K562 (cell line): ENCODE measurements around the gene GALNT18. TPM values are rescaled to one million over a fixed set of nuclear protein-coding genes. Genes with fewer than 3 reads are reported as not detected.

Experiments
- ATAC-seq: fragments of 200-7000 bp; cut with Tn5 transposase; 3 replicates; pipeline ENCODE4 v1.9.1; 2020; ENCODE audit warnings: moderate library complexity
- BruUV-seq: library from RNA; stranded (reverse); fragments of 400-500 nt; replicated peaks from 2 replicates; lab custom pipeline; 2021; lab: Mats Ljungman, UMichigan
- CTCF ChIA-PET: fragments of 300-600 bp; formaldehyde crosslinking; extraction: SDS; loops from one replicate; lab custom pipeline; 2021; ENCODE audit warnings: low intra/inter-chr PET ratio; lab: Yijun Ruan, JAX
- POLR2A ChIA-PET: fragments of 300-600, 350-650 bp; sonication (Branson Sonifier 250); formaldehyde crosslinking; extraction: SDS; loops from one replicate; lab custom pipeline; 2021; ENCODE audit warnings: antibody characterized with exemption, inconsistent platforms; lab: Yijun Ruan, JAX
- DNase-seq, 4 experiments: peaks; one replicate each; pipeline versions ENCODE4 v3.0.0 to v3.0.0-alpha.2; 2011 to 2018; ENCODE audit warnings: low spot score in 3 of 4, mixed read lengths in 3 of 4; ENCODE audit errors: extremely low read depth in 1 of 4
- FAIRE-seq: peaks from 2 replicates; lab custom pipeline; 2011; peaks lifted over from hg19 to GRCh38; lab: Jason Lieb, UNC
- H2AFZ ChIP-seq: 2 replicates; pipeline ENCODE4 v1.6.0; 2011; ENCODE audit warnings: low read depth, low read length, control low read depth, inconsistent platforms
- H3K27ac ChIP-seq: fragments of 200-600 bp; 3 replicates; pipeline ENCODE4 v1.8.0; 2011; ENCODE audit warnings: low read depth, mild to moderate bottlenecking, control low read depth, inconsistent platforms, low read length, moderate library complexity, mixed read lengths; ENCODE audit errors: extremely low read depth
- H3K27me3 ChIP-seq, 2 experiments: fragments of 300-600 bp in 1 of 2; 2 replicates in 1 of 2; 3 replicates in 1 of 2; pipeline versions ENCODE4 v1.6.0 to v1.8.0; 2011; ENCODE audit warnings: inconsistent platforms in 2 of 2, low read length in 2 of 2, mild to moderate bottlenecking in 1 of 2, mixed read lengths in 1 of 2, moderate library complexity in 1 of 2; ENCODE audit not compliant: control insufficient read depth in 2 of 2, insufficient read depth in 2 of 2
- H3K36me3 ChIP-seq: fragments of 300-600 bp; 3 replicates; pipeline ENCODE4 v1.8.0; 2011; ENCODE audit warnings: mild to moderate bottlenecking, low read length, inconsistent platforms; ENCODE audit not compliant: control insufficient read depth, insufficient read depth
- H3K4me1 ChIP-seq, 2 experiments: fragments of 200-600 bp in 1 of 2; replicated peaks in 1 of 2; 2 replicates in 1 of 2; 3 replicates in 1 of 2; pipeline versions ENCODE4 v1.5.1 to v1.8.0; 2011; ENCODE audit warnings: inconsistent platforms in 2 of 2, low read length in 2 of 2, mild to moderate bottlenecking in 1 of 2, mixed read lengths in 1 of 2, moderate library complexity in 1 of 2; ENCODE audit not compliant: control insufficient read depth in 2 of 2, insufficient read depth in 2 of 2
- H3K4me2 ChIP-seq: 2 replicates; pipeline ENCODE4 v1.6.1; 2011; ENCODE audit warnings: low read length, control low read depth, inconsistent platforms, mixed read lengths; ENCODE audit not compliant: insufficient read depth
- H3K4me3 ChIP-seq: fragments of 200-600 bp; sonication (generic), shearing (Covaris generic); 2 replicates; pipeline ENCODE4 v1.5.1; 2016; ENCODE audit warnings: control low read depth, inconsistent platforms
- H3K79me2 ChIP-seq: fragments of 200-600 bp; 3 replicates; pipeline ENCODE4 v1.8.0; 2011; ENCODE audit warnings: low read length, inconsistent platforms; ENCODE audit not compliant: control insufficient read depth, insufficient read depth
- H3K9ac ChIP-seq, 2 experiments: 2 replicates each; pipeline versions ENCODE4 v1.6.0 to v1.6.1; 2011; ENCODE audit warnings: low read depth in 2 of 2, low read length in 2 of 2, control low read depth in 1 of 2, inconsistent platforms in 1 of 2, mild to moderate bottlenecking in 1 of 2, mixed read lengths in 1 of 2; ENCODE audit not compliant: insufficient read depth in 1 of 2
- H3K9me1 ChIP-seq: one replicate; pipeline ENCODE4 v1.6.0; 2011; ENCODE audit warnings: inconsistent platforms, mild to moderate bottlenecking, low read length, moderate library complexity; ENCODE audit not compliant: control insufficient read depth, insufficient read depth
- H3K9me3 ChIP-seq: replicated peaks from 2 replicates; pipeline ENCODE4 v1.5.1; 2011; ENCODE audit warnings: low read depth, low read length, inconsistent platforms; ENCODE audit not compliant: control insufficient read depth, insufficient read depth
- H4K20me1 ChIP-seq: replicated peaks from 2 replicates; pipeline ENCODE4 v1.6.1; 2011; ENCODE audit warnings: low read length, inconsistent platforms, mixed read lengths; ENCODE audit not compliant: control insufficient read depth, insufficient read depth
- MCM5 ChIP-seq: fragments of 450-650 bp; IDR thresholded peaks from 2 replicates; pipeline ENCODE4 v1.6.1; 2016; ENCODE audit warnings: low read depth
- MLLT1 ChIP-seq, 2 experiments: fragments of 450-650 bp; IDR thresholded peaks; 2 replicates each; pipeline ENCODE4 v1.6.1; 2016
- SNAPC5 ChIP-seq: fragments of 250-450 bp; sonication (Bioruptor Pico); IDR thresholded peaks from 2 replicates; pipeline ENCODE4 v1.8.0; 2021; ENCODE audit warnings: moderate library complexity, mild to moderate bottlenecking, inconsistent platforms
- STAT5A ChIP-seq: IDR thresholded peaks from 2 replicates; pipeline ENCODE4 v1.6.1; 2012; ENCODE audit warnings: low read length, inconsistent platforms, borderline replicate concordance
- XRCC3 ChIP-seq: fragments of 450-650 bp; IDR thresholded peaks from 2 replicates; pipeline ENCODE4 v1.6.1; 2017; ENCODE audit warnings: mild to moderate bottlenecking, moderate library complexity
- ZNF175 ChIP-seq: fragments of 200-800 bp; sonication (Bioruptor generic); IDR thresholded peaks from 2 replicates; pipeline ENCODE4 v1.6.1; 2016; ENCODE audit warnings: low read depth, mild to moderate bottlenecking, missing genetic modification characterization, missing compliant biosample characterization
- ZNF316 ChIP-seq: fragments of 450-650 bp; IDR thresholded peaks from 2 replicates; pipeline ENCODE4 v1.6.1; 2016
- WGBS: fragments of 100-300 bp; shearing (Covaris generic); methylation state at CpG from one replicate; pipeline ENCODE4 v1.1.6; 2016; ENCODE audit warnings: low coverage, mixed read lengths; ENCODE audit not compliant: insufficient coverage; ENCODE audit errors: missing lambda C conversion rate; 5-methylcytosine and 5-hydroxymethylcytosine counted together
- in situ Hi-C: fragments of 300-500 bp; cut with MboI; formaldehyde crosslinking; loops from 4 replicates; pipeline ENCODE4 v1.15.0; 2018; ENCODE audit warnings: inconsistent platforms, mixed read lengths
- intact Hi-C: fragments of 100-400 bp; cut with micrococcal nuclease; formaldehyde crosslinking; loops from 2 replicates; pipeline ENCODE4 v1.14.2; 2022
- polyA plus RNA-seq, 8 experiments: library from polyadenylated mRNA; depleted of rRNA in 4 of 8; stranded (reverse) in 5 of 8; unstranded in 3 of 8; fragments of >200 nt; fragmentation: Nextera tagmentation in 2 of 8; fragmentation: Illumina TruSeq in 1 of 8; extraction: Ambion mirVana in 2 of 8; extraction: Trizol in 1 of 8; gene quantifications; 2 replicates each; pipeline versions ENCODE4 v1.2.1 to v1.2.3, GENCODE V29; 2011 to 2014; ENCODE audit warnings: inconsistent platforms in 1 of 8, missing spikeins in 1 of 8
- total RNA-seq, 7 experiments: library from RNA; depleted of rRNA in 6 of 7; stranded (reverse); fragments of >200 nt in 6 of 7; fragmentation: Illumina TruSeq in 2 of 7; extraction: Trizol in 2 of 7; gene quantifications; 2 replicates each; pipeline versions ENCODE4 v1.2.1 to v1.2.3, GENCODE V29; 2011 to 2021; ENCODE audit warnings: low replicate concordance in 1 of 7
- TF ChIP-seq, protein P1 (sequence below): sonication (generic); formaldehyde crosslinking; IDR thresholded peaks from 2 replicates; pipeline ENCODE4 v1.9.0; 2022; ENCODE audit warnings: mild to moderate bottlenecking, missing genetic modification reagents

GALNT18 gene
- total and polyA plus RNA-seq, 9 of the 15 experiments (the other 6 are each of a cell fraction or from before 2014, with no cell fraction given) = not detected

DNA sequence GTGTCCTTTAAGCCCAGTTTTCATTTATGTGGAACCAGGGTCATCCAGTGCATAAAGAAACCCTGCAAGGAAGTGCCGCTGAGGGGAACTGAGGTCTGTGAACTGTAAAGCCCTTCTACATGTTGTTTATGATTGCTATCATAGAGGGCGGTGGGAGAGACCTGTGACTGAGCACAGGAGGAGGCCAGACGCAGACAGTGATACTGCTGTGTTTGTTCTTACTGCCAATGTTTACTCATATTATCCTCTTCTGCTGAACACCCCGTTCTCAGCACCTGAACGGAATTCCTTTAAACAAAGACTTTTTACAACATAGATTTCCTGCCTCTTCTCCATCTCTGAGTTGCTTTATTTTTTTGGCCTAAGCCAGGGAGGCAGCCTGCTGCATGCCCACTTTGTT is 967 bp upstream of the GALNT18 start:
- no peak for TF ChIP-seq MLLT1 (IDR thresholded peaks at IDR 0.05)
- no peak for TF ChIP-seq ZNF316
- no peak for TF ChIP-seq ZNF175
- TF ChIP-seq MCM5 = no peak
- TF ChIP-seq, protein P1, sequence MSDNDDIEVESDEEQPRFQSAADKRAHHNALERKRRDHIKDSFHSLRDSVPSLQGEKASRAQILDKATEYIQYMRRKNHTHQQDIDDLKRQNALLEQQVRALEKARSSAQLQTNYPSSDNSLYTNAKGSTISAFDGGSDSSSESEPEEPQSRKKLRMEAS (CRISPR knock-in tag) = no peak
- no peak for TF ChIP-seq STAT5A
- TF ChIP-seq XRCC3 = no peak
- no peak for TF ChIP-seq SNAPC5 (CRISPR knock-in tag)
- ATAC-seq (no peak), FAIRE-seq (no peak), DNase-seq (no peak)
- Histone ChIP-seq H3K9ac (no peak overlapping the region), H3K9me1 (no peaks in the 10 kb centered on the region), H3K4me3 (no peak overlapping the region), H4K20me1 (no peaks in the 10 kb centered on the region), H2AFZ (no peak overlapping the region), H3K27ac (no peak overlapping the region), H3K79me2 (no peaks in the 10 kb centered on the region), H3K4me1 (peaks cover 0 to 24% of the 10 kb centered on the region in 2 experiments; a peak in 2 of 5 replicates), H3K27me3 (peaks cover 9 to 28% of the 10 kb centered on the region in 2 experiments; a peak in 4 of 5 replicates), H3K36me3 (no peaks in the 10 kb centered on the region), H3K4me2 (no peak overlapping the region), H3K9me3 (no peaks in the 10 kb centered on the region)
- ChIA-PET POLR2A (interaction anchor here (0.6 kb wide), 1 partner anchor 83 kb away, joined by 4 read pairs; no protein-coding TSS in a partner anchor), CTCF (no interaction called here)
- in situ Hi-C loops = no loop called here
- intact Hi-C loops = no loop called here
- WGBS = 4% methylated on average over 5 of the region's 5 CpGs
- BruUV-seq = no TSS peak
